Activated naive CD8-positive, alpha-beta T cell treated with anti-CD3 and anti-CD28 coated beads, Interleukin-2, amount 10 ng/mL, durations not matched to agents 7 days and 5 days (primary cell): ENCODE data around the gene ECHDC3. TPM values are rescaled to one million over a fixed set of nuclear protein-coding genes. Genes with fewer than 3 reads are reported as not detected.
"Not testable (repeated sequence)": the region's sequence is repeated elsewhere in the genome, so short reads cannot be mapped to it uniquely, and the experiment has no call there.

Experiments used
- ATAC-seq: fragments of 150-1000 bp; cut with Tn5 transposase; one replicate; pipeline ENCODE4 v1.10.0; 2021; ENCODE audit warnings: low read depth, moderate library complexity
- POLR2A ChIA-PET: fragments of 350-600 bp; sonication (Branson Sonifier 250); formaldehyde crosslinking; loops from one replicate; lab custom pipeline; 2021; ENCODE audit warnings: antibody characterized with exemption; lab: Charles Lee
- DNase-seq: peaks from one replicate; pipeline ENCODE4 v3.0.0; 2021
- H3K27ac Mint-ChIP-seq: one replicate; pipeline ENCODE4 v1.8.0; 2022; ENCODE audit warnings: mild to moderate bottlenecking, mixed read lengths
- H3K27me3 Mint-ChIP-seq: one replicate; pipeline ENCODE4 v1.8.0; 2022; ENCODE audit warnings: mild to moderate bottlenecking, moderate library complexity, mixed read lengths
- H3K36me3 Mint-ChIP-seq: one replicate; pipeline ENCODE4 v1.8.0; 2021; ENCODE audit warnings: mild to moderate bottlenecking, mixed read lengths
- H3K4me1 Mint-ChIP-seq: one replicate; pipeline ENCODE4 v1.8.0; 2021; ENCODE audit warnings: mixed read lengths
- H3K4me3 Mint-ChIP-seq: one replicate; pipeline ENCODE4 v1.8.0; 2022; ENCODE audit warnings: mild to moderate bottlenecking, moderate library complexity, mixed read lengths
- H3K9me3 Mint-ChIP-seq: one replicate; pipeline ENCODE4 v1.8.0; 2021; ENCODE audit warnings: mixed read lengths
- total RNA-seq, 2 experiments: library from RNA; stranded (reverse); gene quantifications; one replicate each; pipeline ENCODE4 v1.2.3, GENCODE V29; 2021

ECHDC3 gene
- total RNA-seq, 2 experiments from 2014 or later = 1.2 to 1.6 TPM

DNA sequence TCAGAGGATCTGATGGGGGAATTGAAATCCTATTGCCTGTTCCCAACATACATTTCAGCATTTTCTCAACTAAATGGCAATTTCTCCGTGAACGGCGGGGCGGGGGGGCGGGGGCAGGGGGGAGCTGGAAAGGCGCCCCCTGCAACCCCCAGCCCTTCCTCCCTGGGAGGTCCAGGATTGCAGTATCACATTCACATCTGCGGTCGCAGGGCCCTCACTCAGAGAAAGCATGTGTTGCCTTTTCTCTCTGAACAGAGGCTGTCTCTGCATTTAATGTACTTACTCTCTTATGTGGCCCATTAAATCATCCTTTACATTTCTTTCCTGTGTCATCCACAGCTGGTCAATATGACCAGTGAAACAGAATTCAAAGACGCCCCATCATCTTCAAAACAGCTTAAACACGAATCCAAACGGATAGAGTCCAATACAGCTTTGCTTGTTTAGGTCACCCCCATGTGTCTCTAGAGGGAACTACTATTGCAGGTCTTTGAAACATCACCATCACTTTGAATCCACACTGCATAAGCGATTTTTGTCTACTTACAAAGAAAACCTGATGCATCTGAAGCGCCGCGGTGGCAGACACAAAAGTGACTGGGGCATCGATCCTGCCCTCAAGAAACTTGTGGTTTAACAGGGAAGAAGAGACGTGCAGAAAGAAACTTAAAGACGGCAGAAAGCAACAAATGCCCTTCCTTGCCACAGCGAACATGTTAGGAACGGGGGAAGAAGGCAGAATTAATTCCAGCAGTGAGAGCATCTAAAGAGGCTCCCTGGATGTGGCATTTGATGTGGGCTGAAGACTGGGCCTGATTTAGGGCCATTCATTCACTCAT, 17.0 kb upstream of the ECHDC3 start:
- H3K4me1 Mint-ChIP-seq = peaks cover 1% of the 10 kb centered on the region
- peaks cover 32% of the 10 kb centered on the region for H3K27me3 Mint-ChIP-seq
- DNase-seq (no peak), ATAC-seq (peak; percentile 77)
- H3K36me3 Mint-ChIP-seq = no peaks in the 10 kb centered on the region
- no peak overlapping the region for H3K27ac Mint-ChIP-seq
- peaks cover 7% of the 10 kb centered on the region for H3K9me3 Mint-ChIP-seq
- POLR2A ChIA-PET = no interaction called here
- no peak overlapping the region for H3K4me3 Mint-ChIP-seq

DNA sequence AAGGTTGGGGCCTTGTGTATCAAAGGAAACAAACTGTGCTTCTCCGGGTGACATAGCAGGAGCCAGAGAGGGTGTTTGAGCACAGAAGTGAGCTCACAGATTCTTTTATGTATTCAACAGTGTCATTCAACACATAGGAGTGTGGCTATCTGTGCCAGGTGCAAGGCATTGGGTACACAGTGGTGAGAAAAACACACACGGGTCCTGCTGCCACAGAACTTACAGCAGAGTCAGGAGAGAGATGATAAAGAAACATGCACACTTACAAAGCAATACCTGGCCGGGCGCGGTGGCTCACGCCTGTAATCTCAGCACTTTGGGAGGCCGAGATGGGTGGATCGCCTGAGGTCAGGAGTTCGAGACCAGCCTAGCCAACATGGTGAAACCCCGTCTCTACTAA, 16.3 kb upstream of the ECHDC3 start:
- H3K4me1 Mint-ChIP-seq = peaks cover 1% of the 10 kb centered on the region
- H3K4me3 Mint-ChIP-seq = no peak overlapping the region
- peaks cover 9% of the 10 kb centered on the region for H3K9me3 Mint-ChIP-seq
- ATAC-seq = no peak
- POLR2A ChIA-PET = no interaction called here
- H3K27me3 Mint-ChIP-seq = peaks cover 26% of the 10 kb centered on the region
- no peaks in the 10 kb centered on the region for H3K36me3 Mint-ChIP-seq
- no peak for DNase-seq
- no peak overlapping the region for H3K27ac Mint-ChIP-seq

DNA sequence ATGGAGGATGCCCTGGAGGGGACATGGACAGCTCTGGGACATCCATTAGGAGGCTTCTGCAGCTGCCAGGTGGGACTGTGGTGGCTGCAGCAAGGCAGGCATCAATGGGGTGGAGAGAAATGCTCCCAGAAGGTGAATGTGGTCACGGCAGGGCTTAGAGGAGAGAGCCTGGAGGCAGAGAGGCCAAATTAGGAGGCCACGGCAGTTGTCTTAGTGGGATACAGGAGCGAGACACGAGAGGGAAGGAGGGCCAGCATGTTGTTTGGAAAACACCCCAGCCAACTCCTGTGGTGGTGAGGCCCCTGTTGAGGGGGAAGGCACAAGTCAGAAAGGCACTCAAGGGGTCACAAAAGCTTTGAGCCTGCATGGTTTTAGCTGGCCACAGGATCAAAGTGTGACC, 14.6 kb upstream of the ECHDC3 start:
- Mint-ChIP-seq H3K27me3 (peaks cover 22% of the 10 kb centered on the region), H3K4me1 (peaks cover 1% of the 10 kb centered on the region), H3K9me3 (peaks cover 10% of the 10 kb centered on the region), H3K4me3 (no peak overlapping the region), H3K36me3 (no peaks in the 10 kb centered on the region), H3K27ac (no peak overlapping the region)
- ATAC-seq = no peak
- POLR2A ChIA-PET = no interaction called here
- DNase-seq = no peak

- no peak overlapping the region for H3K4me3 Mint-ChIP-seq
- POLR2A ChIA-PET = no interaction called here
- H3K27me3 Mint-ChIP-seq = peaks cover 22% of the 10 kb centered on the region
Measured at GRCh38 chr10:11728353-11728752, 13.8 kb upstream of the ECHDC3 start.

GRCh38 chr10:11729790-11730315, 12.3 kb upstream of the ECHDC3 start:
- POLR2A ChIA-PET = no interaction called here
- Mint-ChIP-seq H3K27me3 (peaks cover 22% of the 10 kb centered on the region), H3K4me3 (no peak overlapping the region), H3K4me1 (peaks cover 1% of the 10 kb centered on the region), H3K36me3 (no peaks in the 10 kb centered on the region), H3K9me3 (peaks cover 10% of the 10 kb centered on the region), H3K27ac (no peak overlapping the region)
- no peak for ATAC-seq
- DNase-seq = no peak

More at GRCh38 chr10:11728353-11728752, 13.8 kb upstream of the ECHDC3 start:
- H3K36me3 Mint-ChIP-seq = no peaks in the 10 kb centered on the region
- no peak for DNase-seq
- no peak overlapping the region for H3K27ac Mint-ChIP-seq
- ATAC-seq = no peak
- H3K4me1 Mint-ChIP-seq = peaks cover 1% of the 10 kb centered on the region
- H3K9me3 Mint-ChIP-seq = peaks cover 10% of the 10 kb centered on the region

DNA sequence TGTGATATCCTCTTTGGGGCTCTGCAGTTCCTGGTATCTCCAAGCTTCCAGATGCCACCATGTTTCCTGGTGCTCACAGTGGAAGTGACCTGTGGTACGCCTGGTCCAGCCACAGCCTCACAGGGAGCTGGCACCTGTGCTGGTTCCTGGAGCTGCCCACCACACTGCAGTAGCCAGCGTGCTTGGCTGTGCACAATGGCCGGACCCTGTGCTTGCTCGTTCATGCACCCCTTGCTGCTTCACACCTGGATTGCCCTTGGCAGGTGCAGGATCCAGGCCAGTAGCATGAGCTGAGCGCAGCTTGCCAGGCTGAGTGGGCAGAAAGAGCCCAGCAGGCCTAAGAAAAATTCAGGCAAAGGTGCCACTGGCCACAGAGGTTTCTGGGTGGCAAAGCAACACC, 11.4 kb upstream of the ECHDC3 start:
- Mint-ChIP-seq H3K4me3 (no peak overlapping the region), H3K9me3 (peaks cover 10% of the 10 kb centered on the region), H3K36me3 (no peaks in the 10 kb centered on the region), H3K27ac (no peak overlapping the region), H3K4me1 (no peaks in the 10 kb centered on the region), H3K27me3 (peaks cover 15% of the 10 kb centered on the region)
- POLR2A ChIA-PET = no interaction called here
- DNase-seq = no peak
- ATAC-seq = no peak

- H3K27me3 Mint-ChIP-seq, H3K36me3 Mint-ChIP-seq, POLR2A ChIA-PET, H3K4me3 Mint-ChIP-seq, H3K9me3 Mint-ChIP-seq, ATAC-seq, H3K27ac Mint-ChIP-seq, H3K4me1 Mint-ChIP-seq, DNase-seq: not testable (repeated sequence)
Measured at GRCh38 chr10:11736767-11737166, 5.4 kb upstream of the ECHDC3 start.

DNA sequence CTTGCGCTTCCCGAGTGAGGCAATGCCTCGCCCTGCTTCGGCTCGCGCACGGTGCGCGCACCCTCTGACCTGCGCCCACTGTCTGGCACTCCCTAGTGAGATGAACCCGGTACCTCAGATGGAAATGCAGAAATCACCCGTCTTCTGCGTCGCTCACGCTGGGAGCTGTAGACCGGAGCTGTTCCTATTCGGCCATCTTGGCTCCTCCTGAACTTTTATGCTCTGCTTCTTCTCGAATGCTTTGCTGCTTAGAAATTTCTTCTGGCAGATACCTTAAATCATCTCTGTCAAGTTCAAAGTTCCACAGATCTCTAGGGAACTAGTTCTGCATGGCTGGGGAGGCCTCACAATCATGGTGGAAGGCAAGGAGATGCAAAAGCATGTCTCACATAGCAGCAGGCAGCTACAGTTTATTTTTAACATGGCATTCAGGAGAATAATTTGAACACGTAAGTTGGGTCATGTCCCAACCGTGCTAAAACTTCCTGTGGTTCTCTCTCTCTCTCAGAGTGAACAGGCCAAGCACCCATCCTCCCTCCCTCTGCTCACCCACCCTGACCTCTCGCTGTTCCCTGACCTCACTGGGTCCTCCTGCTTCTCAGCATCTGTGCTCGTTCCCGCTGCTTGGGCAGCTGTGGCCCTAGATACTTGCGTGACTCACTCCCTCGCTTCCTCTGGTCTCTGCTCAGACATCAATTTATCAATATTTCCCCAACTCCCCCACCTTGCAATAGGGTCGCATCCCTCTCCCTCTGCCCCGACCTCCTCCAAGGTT, 4.7 kb upstream of the ECHDC3 start:
- H3K4me3 Mint-ChIP-seq = peak overlapping the region; percentile 76
- H3K36me3 Mint-ChIP-seq, H3K4me1 Mint-ChIP-seq, H3K9me3 Mint-ChIP-seq, H3K27me3 Mint-ChIP-seq, POLR2A ChIA-PET, ATAC-seq, DNase-seq: not testable (repeated sequence)
- peak overlapping the region; percentile 60 for H3K27ac Mint-ChIP-seq

GRCh38 chr10:11740907-11741306, 1.3 kb upstream of the ECHDC3 start:
- Mint-ChIP-seq H3K36me3 (peaks cover 4% of the 10 kb centered on the region), H3K4me3 (no peak overlapping the region), H3K27ac (no peak overlapping the region), H3K27me3 (peaks cover 15% of the 10 kb centered on the region), H3K9me3 (peaks cover 7% of the 10 kb centered on the region), H3K4me1 (peaks cover 8% of the 10 kb centered on the region)
- POLR2A ChIA-PET = interaction anchor here (0.8 kb wide), 1 partner anchor 17 kb away, joined by 3 read pairs; no protein-coding TSS in a partner anchor
- ATAC-seq = no peak
- DNase-seq = no peak

DNA sequence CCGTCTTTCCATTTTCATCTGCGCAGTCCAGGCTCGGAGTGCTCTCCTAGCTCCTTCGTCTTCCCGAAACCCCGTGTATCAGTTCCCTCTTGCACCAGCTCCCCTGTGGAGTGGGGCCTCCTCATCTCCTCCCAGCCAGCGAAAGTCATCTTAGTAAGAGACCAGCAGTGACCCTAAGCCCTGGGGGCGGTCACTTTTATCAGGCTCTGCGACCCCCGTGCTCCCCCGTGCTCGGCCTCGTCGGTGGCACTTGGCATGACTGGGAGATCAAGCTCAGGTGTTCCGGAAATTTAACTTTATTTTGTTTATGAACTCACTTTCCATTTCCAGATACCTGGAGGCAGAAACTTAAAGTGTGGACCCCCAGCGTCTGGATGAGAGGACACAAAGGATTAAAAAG, 574 bp upstream of the ECHDC3 start:
- DNase-seq (no peak), ATAC-seq (no peak)
- H3K27ac Mint-ChIP-seq = no peak overlapping the region
- H3K4me1 Mint-ChIP-seq = peaks cover 8% of the 10 kb centered on the region
- H3K4me3 Mint-ChIP-seq = peak overlapping the region; percentile 66
- peaks cover 4% of the 10 kb centered on the region for H3K36me3 Mint-ChIP-seq
- peaks cover 7% of the 10 kb centered on the region for H3K9me3 Mint-ChIP-seq
- POLR2A ChIA-PET = interaction anchor here (0.8 kb wide), 1 partner anchor 16 kb away, joined by 3 read pairs; no protein-coding TSS in a partner anchor
- H3K27me3 Mint-ChIP-seq = peaks cover 15% of the 10 kb centered on the region

- POLR2A ChIA-PET = interaction anchor here (0.9 kb wide), 1 partner anchor 14 kb away, joined by 3 read pairs; no protein-coding TSS in a partner anchor
- no peak for ATAC-seq
- Mint-ChIP-seq H3K27me3 (peaks cover 20% of the 10 kb centered on the region), H3K4me1 (peaks cover 6% of the 10 kb centered on the region), H3K4me3 (no peak overlapping the region), H3K27ac (no peak overlapping the region), H3K36me3 (peaks cover 2% of the 10 kb centered on the region), H3K9me3 (peaks cover 5% of the 10 kb centered on the region)
- no peak for DNase-seq
Measured at GRCh38 chr10:11742779-11743298, 657 bp downstream of the ECHDC3 start.

- peaks cover 2% of the 10 kb centered on the region for H3K9me3 Mint-ChIP-seq
- DNase-seq (no peak), ATAC-seq (no peak)
- peaks cover 20% of the 10 kb centered on the region for H3K27me3 Mint-ChIP-seq
- no peak overlapping the region for H3K27ac Mint-ChIP-seq
- H3K4me1 Mint-ChIP-seq = peaks cover 3% of the 10 kb centered on the region
- no peaks in the 10 kb centered on the region for H3K36me3 Mint-ChIP-seq
- POLR2A ChIA-PET = no interaction called here
- peak overlapping the region; percentile 55 for H3K4me3 Mint-ChIP-seq
Measured at GRCh38 chr10:11743461-11744338, 1.5 kb downstream of the ECHDC3 start.
